Ureter (tissue), 1 donor: Measurements from ENCODE around the gene TJP2. TPM values are rescaled to one million over a fixed set of nuclear protein-coding genes. Genes with fewer than 3 reads are reported as not detected.
"Not testable (repeated sequence)": the region's sequence is repeated elsewhere in the genome, so short reads cannot be mapped to it uniquely, and the experiment has no call there.

Experiments
- DNase-seq: peaks from one replicate; pipeline ENCODE4 v3.0.0-alpha.2; 2020; ENCODE audit warnings: low spot score
- total RNA-seq: library from RNA; stranded (reverse); gene quantifications from one replicate; pipeline ENCODE4 v1.2.4, GENCODE V29; 2023
- donor health status: DM: yes; HTN: yes; CAD: no.

Gene TJP2
- total RNA-seq, 1 donor from 2014 or later = 197 TPM

- no peak for DNase-seq
Measured at GRCh38 chr9:69283003-69283402, 108.9 kb downstream of the TJP2 start.

DNA sequence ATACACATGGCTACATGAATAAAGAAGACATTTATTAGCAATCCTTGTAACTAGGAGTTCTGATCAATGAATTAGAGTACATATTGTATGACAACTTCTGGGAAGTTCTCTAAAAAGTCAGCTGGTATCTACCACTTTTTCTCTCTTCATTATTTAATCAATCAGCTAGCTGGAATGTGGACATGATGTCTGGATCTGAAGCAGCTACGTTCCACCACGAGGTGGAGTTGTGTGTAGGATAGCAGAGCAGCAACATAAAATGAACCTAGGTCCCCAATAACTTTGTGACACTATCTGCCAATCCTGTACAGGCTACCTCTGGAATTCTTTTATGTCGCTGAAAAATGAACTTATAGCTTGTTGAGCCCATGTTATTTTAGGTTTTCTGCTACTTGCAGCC is 118.0 kb downstream of the TJP2 start:
- DNase-seq = no peak

- DNase-seq = no peak
Measured at GRCh38 chr9:69293156-69293555, 119.1 kb downstream of the TJP2 start.

DNA sequence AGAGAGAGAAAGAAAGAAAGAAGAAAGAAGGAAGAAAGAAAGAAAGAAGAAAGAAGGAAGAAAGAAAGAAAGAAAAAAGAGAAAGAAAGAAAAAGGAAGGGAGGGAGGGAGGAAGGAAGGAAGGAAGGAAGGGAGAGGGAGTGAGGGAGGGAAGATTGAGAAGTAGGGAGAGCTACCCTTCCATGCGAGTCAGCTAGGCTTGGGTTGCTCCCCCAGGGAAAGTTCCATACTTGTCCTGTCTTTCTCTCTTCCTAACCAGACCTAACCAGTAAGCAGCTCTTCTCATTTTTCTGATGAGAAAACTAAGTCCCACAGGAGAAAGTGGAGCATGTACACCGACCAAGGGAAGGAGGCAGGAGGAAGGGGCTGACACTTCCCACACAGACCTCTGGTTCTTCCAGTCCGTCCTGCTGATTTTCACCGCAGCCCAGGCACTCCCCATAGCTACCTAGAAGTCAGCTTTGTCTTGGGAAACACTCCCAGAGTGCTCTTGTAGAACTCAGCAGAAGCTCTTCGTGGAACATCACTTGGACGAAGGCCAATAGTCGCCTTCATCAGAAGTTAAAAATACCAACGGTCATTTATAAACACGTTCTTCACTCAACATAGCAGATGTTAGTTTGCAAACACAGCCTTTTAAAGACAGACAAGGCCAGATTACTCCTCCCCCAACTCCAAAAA is 121.9 kb downstream of the TJP2 start:
- no peak for DNase-seq

GRCh38 chr9:69297300-69297980 is 123.4 kb downstream of the TJP2 start:
- no peak for DNase-seq

GRCh38 chr9:69299315-69299714 is 125.2 kb downstream of the TJP2 start:
- DNase-seq = no peak

DNA sequence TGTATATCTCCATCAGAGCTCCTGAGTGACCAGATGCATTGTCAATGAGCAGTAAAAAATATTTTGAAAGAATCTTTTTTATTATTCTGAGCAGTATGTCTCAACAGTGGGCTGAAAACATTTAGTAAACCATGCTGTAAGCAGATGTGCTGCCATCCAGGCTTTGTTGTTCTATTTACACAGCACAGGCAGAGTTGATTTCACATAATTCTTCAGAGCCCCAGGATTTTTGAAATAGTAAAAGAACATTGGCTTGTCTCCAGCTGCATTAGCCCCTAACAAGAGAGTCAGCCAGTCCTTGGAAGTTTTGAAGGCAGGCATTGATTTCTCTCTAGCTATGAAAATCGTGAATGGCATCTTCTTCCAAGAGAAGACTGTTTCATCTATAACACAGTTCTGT is 125.7 kb downstream of the TJP2 start:
- no peak for DNase-seq

DNA sequence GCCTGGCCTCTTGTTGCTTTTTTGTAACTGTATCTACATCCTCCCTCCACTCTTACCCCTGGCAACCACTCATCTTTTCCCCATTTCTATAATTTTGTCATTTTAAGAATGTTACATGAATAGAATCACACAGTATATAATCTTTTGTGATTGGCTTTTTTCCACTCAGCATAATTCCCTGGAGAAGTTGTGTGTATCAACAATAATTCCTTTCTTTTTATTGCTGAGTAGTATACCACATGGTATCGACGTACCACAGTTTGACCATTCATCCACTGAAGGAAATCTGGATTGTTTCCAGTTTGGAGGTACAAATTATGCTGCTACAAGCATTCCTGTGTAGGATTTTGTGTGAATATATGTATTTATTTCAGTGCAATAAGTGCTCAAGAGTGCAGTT is 129.3 kb downstream of the TJP2 start:
- no peak for DNase-seq

- not testable (repeated sequence) for DNase-seq
Measured at GRCh38 chr9:69306895-69307445, 132.9 kb downstream of the TJP2 start.

GRCh38 chr9:69307446-69308205 is 133.5 kb downstream of the TJP2 start:
- DNase-seq = no peak

GRCh38 chr9:69308206-69308931 is 134.3 kb downstream of the TJP2 start:
- no peak for DNase-seq

- no peak for DNase-seq
Measured at GRCh38 chr9:69313175-69313574, 139.1 kb downstream of the TJP2 start.

DNA sequence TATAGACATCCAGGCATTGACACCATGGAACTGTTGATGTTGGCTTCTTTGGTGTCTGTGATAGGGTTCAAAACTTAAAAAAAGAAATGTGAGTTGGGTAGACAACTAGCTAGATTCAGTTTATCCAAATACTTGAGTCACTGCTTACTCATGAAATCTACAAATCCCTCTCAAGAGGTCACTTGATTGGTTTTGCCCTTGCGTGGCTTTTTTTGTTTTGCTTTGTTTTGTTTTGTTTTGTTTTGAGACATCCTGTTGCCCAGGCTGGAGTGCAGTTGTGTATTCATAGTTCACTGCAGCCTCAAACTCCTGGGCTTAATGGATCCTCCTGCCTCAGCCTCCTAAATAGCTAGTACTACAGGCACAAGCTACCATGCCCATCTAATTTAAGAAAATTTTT is 140.5 kb downstream of the TJP2 start:
- DNase-seq = no peak

- DNase-seq = no peak
Measured at GRCh38 chr9:69317081-69317480, 143.0 kb downstream of the TJP2 start.

DNA sequence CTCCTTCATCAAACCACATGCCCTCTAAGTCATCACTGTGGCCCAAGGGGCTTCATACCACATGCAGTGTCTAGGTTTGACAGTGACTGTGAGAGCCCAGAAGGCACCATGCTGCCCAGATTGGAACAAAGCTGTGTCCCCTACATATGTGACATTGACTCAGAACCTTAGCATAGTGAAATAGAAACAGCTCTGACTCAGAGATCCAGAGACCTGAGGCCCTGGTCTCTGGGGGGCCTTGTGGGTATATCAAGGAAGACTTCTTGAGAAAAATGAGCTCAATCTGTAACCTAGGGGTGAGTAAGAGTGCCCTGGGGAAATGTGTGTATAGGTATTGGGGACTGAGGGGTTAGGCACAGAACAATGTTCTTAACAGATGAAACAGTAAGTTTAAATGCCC is 143.8 kb downstream of the TJP2 start:
- no peak for DNase-seq

DNA sequence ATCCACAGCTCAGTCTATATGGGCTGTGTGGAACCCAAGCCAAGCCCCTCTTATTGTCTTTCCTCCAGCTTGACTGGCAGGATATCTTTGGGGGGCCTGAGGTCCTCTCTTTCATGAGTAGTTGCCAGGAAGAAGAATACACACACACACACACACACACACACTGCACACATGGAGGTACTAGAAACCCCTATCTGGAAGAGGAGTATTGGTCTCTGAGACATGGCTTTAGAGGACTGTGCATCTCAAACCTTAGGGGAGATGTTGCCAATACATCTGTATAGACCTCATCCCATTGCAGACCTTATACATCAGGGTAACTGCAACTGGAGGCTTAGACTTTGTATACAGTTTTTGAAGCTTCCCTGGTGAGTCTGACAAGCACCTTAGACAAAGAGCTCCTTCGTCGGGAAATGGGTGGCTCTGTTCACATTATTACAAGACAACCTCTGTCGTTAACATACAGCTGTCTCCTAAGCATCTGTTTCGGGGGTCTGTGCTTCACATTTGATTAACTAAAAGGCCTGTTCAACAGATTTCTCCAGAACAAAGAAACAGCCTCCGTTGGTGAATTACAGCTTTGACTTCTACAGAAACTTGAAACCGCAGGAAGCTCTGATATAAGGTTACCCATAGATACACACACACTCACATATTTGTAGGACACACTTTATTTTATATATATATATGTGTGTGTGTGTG is 145.4 kb downstream of the TJP2 start:
- no peak for DNase-seq

DNA sequence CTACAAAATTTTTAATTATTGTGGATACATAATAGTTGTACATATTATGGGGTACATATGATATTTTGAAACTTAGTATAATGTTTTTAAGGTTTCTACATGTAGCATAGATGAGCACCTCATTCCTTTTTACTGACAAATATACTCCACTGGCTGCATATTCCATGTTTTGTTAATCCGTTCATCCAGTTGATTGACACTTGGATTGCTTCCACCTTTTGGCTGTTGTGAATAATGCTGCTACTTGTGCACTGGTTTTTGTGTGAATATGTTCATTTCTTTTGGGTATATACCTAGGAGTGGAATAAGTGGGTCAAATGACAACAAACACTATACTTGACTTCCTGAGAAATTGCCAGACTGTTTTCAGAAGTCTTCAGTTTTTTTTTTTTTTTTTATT is 148.2 kb downstream of the TJP2 start:
- no peak for DNase-seq

GRCh38 chr9:69323861-69324260 is 149.8 kb downstream of the TJP2 start:
- DNase-seq = no peak
